Prostate gland (tissue), 2 donors: ENCODE data around the gene PEX19. TPM values are rescaled to one million over a fixed set of nuclear protein-coding genes. Genes with fewer than 3 reads are reported as not detected.

Experiments
- DNase-seq: peaks from one replicate; pipeline ENCODE4 v3.0.0-alpha.2; 2019; ENCODE audit warnings: low spot score
- H3K27ac ChIP-seq, 2 donors: fragments of 200-600 bp; sonication (generic); 2 replicates each; pipeline ENCODE4 v1.5.1; 2017 to 2019
- H3K27me3 ChIP-seq: fragments of 200-600 bp; sonication (generic); replicated peaks from 2 replicates; pipeline ENCODE4 v1.5.1; 2019; ENCODE audit not compliant: insufficient read depth
- H3K36me3 ChIP-seq, 2 donors: fragments of 200-600 bp; sonication (generic); 1 replicate in 1 of 2; 2 replicates in 1 of 2; pipeline versions ENCODE4 v1.5.1 to v1.8.1; 2017 to 2019
- H3K4me1 ChIP-seq: fragments of 200-600 bp; sonication (generic); replicated peaks from 2 replicates; pipeline ENCODE4 v1.5.1; 2019
- H3K4me3 ChIP-seq, 2 donors: fragments of 200-600 bp; sonication (generic); 2 replicates each; pipeline ENCODE4 v1.5.1; 2017 to 2019
- H3K9me3 ChIP-seq: fragments of 200-600 bp; sonication (generic); 2 replicates; pipeline ENCODE4 v1.5.1; 2017
- POLR2A ChIP-seq: fragments of 450-650 bp; IDR thresholded peaks from one replicate; pipeline ENCODE4 v1.6.1; 2016; ENCODE audit warnings: antibody characterized with exemption, mild to moderate bottlenecking
- POLR2AphosphoS5 ChIP-seq: sonication (generic); formaldehyde crosslinking; IDR thresholded peaks from one replicate; pipeline ENCODE4 v1.6.1; 2017; ENCODE audit warnings: antibody characterized with exemption
- WGBS: methylation state at CpG from one replicate; pipeline ENCODE4 v1.1.5; 2018; 5-methylcytosine and 5-hydroxymethylcytosine counted together
- intact Hi-C: fragments of 100-400 bp; cut with DNase I; formaldehyde crosslinking; loops from one replicate; pipeline ENCODE4 v1.14.2; 2022
- total RNA-seq, 2 donors: library from RNA; depleted of rRNA; stranded (reverse); fragments of >200 nt; gene quantifications; one replicate each; pipeline ENCODE4 v1.1.0, GENCODE V29; 2016
- TF ChIP-seq, protein P1 (sequence below), 4 experiments: fragments of 200-600 bp in 2 of 4; fragments of 450-650 bp in 2 of 4; sonication (generic) in 2 of 4; IDR thresholded peaks; 1 replicate in 3 of 4; 2 replicates in 1 of 4; pipeline ENCODE4 v1.5.1; 2016 to 2019; ENCODE audit warnings: antibody characterized with exemption in 4 of 4, mild to moderate bottlenecking in 2 of 4, moderate library complexity in 2 of 4

Gene PEX19
- total RNA-seq, 2 donors from 2014 or later, result 49.6 to 61.0 TPM

DNA sequence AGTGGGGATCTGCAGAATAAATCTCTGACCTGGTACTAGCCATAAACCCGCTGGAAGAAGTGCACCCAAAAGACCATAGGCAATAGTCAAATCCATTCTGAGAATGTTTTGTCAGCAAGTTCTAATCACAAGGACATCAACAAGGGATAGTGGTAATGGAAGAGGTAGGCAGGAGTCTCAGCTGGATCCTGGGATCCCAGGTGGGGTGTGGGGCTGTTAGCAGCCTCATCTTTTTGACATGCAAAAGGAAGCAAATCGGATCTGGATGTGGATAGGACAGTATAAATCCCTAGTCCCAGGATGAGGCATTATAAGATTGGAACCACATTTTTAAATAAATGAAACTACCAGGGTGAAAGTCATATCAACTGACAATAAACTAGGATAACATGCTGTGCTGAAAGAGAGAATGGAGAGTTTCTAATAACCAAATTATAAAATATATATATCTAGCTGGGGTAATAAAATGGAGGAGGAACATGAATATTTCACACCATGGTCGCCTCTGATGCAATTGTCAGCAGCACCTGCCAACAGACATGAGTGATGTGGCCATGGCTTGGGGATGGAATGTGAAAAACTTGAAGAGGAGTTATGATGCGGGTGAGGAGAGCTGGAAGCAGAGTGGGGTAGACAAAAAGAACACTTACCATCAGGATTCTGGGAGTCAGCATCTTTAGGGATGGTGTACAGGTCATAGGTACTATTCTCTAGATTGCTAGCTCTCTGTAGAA, 23.7 kb upstream of the PEX19 start:
- Histone ChIP-seq H3K4me1 (no peaks in the 10 kb centered on the region), H3K9me3 (no peaks in the 10 kb centered on the region), H3K4me3 (no peak overlapping the region), H3K27ac (no peak overlapping the region), H3K27me3 (no peaks in the 10 kb centered on the region), H3K36me3 (peaks cover 23 to 33% of the 10 kb centered on the region in 2 donors)
- no peak for DNase-seq
- intact Hi-C loops, result no loop called here
- TF ChIP-seq POLR2A, result no peak
- TF ChIP-seq POLR2AphosphoS5, result no peak
- WGBS, result 81% methylated on average over 4 of the region's 4 CpGs

DNA sequence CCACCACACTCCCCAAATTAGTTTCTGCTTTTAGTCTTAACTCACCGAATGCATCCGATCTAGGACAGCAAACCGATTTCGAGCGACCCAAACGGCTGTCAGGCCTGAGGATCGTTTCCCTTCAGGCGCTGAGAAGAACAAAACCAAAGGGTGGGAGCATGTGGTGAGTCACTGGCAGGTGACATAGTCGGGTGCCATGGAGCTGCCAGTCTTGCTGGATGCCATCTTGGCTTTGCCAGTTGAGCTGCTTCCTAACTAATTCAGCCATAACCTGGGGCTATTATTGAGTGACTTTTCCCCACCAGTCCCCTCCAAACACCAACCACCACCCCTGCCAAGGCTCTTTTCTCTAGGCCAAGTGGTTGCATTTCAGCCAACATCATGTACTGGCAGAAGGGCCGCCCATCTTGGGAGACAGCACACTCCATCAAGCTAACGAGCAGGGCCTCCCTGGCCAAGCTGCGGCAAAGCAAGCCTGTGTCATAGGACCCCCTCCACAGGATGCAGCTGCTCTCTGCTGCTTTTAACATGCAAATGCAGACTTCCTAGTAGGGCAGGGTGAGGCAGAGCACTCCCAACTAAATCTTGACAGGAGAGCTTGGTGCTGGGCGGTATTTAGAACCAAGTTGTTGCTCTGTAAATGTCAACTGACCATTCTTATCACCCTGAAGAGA, 22.3 kb upstream of the PEX19 start:
- intact Hi-C loops, result no loop called here
- TF ChIP-seq, protein P1, sequence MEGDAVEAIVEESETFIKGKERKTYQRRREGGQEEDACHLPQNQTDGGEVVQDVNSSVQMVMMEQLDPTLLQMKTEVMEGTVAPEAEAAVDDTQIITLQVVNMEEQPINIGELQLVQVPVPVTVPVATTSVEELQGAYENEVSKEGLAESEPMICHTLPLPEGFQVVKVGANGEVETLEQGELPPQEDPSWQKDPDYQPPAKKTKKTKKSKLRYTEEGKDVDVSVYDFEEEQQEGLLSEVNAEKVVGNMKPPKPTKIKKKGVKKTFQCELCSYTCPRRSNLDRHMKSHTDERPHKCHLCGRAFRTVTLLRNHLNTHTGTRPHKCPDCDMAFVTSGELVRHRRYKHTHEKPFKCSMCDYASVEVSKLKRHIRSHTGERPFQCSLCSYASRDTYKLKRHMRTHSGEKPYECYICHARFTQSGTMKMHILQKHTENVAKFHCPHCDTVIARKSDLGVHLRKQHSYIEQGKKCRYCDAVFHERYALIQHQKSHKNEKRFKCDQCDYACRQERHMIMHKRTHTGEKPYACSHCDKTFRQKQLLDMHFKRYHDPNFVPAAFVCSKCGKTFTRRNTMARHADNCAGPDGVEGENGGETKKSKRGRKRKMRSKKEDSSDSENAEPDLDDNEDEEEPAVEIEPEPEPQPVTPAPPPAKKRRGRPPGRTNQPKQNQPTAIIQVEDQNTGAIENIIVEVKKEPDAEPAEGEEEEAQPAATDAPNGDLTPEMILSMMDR (IDR thresholded peaks at IDR 0.05), result no peak
- TF ChIP-seq POLR2AphosphoS5, result no peak
- TF ChIP-seq POLR2A, result no peak
- Histone ChIP-seq H3K36me3 (peaks cover 24 to 33% of the 10 kb centered on the region in 2 donors), H3K27me3 (no peaks in the 10 kb centered on the region), H3K4me3 (no peak overlapping the region), H3K4me1 (no peaks in the 10 kb centered on the region), H3K9me3 (no peaks in the 10 kb centered on the region), H3K27ac (peak overlapping the region in 1 of 2 donors; percentile 15)
- no peak for DNase-seq
- 75% methylated on average over 13 of the region's 13 CpGs for WGBS

DNA sequence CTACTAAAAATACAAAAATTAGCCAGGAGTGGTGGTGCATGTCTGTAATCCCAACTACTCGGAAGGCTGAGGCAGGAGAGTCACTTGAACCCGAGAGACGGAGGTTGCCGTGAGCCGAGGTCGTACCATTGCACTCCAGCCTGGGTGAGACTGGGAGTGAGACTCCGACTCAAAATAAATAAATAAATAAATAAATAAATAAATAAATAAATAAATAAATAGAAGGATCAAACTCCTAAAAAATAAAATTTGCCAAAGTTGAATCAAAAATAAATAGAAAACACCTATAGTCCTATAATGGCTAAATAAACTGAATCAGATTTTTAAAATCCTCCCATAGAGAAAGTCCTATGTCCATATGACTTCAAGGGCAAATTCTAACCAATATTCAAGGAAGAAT, 15.2 kb upstream of the PEX19 start:
- TF ChIP-seq POLR2AphosphoS5 (no peak), POLR2A (no peak)
- TF ChIP-seq, protein P1 (IDR thresholded peaks at IDR 0.05), result no peak
- no peak for DNase-seq
- Histone ChIP-seq H3K4me1 (no peaks in the 10 kb centered on the region), H3K27me3 (no peaks in the 10 kb centered on the region), H3K9me3 (no peaks in the 10 kb centered on the region), H3K4me3 (no peak overlapping the region), H3K27ac (no peak overlapping the region), H3K36me3 (peaks cover 25 to 33% of the 10 kb centered on the region in 2 donors)
- intact Hi-C loops, result no loop called here
- WGBS, result 93% methylated on average over 7 of the region's 7 CpGs

DNA sequence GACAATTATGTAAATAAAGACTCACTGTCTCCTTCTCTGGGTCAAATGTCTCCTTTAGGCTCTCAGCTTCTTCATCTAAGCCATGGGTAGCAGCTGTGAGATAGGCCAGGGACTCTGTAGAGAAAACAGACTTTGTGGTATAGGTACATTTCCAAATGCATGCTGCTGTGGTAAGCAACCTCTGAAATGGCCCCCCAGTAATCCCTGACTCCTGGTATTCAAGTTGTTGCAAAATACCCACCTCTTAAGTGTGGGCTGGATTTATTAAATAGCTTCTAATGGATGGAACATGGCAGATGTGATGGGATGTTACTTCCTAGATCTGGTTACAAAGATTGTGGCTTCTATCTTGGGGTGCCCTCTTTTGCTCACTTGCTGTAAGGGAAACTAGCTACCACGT, 11.1 kb upstream of the PEX19 start:
- no peak overlapping the region for H3K27ac ChIP-seq
- DNase-seq, result no peak
- WGBS, result 96% methylated on average over 1 of the region's 1 CpG
- no peak for TF ChIP-seq POLR2A
- TF ChIP-seq, protein P1 (IDR thresholded peaks at IDR 0.05), result no peak
- no peak for TF ChIP-seq POLR2AphosphoS5
- intact Hi-C loops, result no loop called here
- H3K4me1 ChIP-seq, result no peaks in the 10 kb centered on the region
- H3K4me3 ChIP-seq, result no peak overlapping the region
- H3K36me3 ChIP-seq, result peaks cover 46 to 53% of the 10 kb centered on the region in 2 donors
- no peaks in the 10 kb centered on the region for H3K27me3 ChIP-seq
- no peaks in the 10 kb centered on the region for H3K9me3 ChIP-seq

DNA sequence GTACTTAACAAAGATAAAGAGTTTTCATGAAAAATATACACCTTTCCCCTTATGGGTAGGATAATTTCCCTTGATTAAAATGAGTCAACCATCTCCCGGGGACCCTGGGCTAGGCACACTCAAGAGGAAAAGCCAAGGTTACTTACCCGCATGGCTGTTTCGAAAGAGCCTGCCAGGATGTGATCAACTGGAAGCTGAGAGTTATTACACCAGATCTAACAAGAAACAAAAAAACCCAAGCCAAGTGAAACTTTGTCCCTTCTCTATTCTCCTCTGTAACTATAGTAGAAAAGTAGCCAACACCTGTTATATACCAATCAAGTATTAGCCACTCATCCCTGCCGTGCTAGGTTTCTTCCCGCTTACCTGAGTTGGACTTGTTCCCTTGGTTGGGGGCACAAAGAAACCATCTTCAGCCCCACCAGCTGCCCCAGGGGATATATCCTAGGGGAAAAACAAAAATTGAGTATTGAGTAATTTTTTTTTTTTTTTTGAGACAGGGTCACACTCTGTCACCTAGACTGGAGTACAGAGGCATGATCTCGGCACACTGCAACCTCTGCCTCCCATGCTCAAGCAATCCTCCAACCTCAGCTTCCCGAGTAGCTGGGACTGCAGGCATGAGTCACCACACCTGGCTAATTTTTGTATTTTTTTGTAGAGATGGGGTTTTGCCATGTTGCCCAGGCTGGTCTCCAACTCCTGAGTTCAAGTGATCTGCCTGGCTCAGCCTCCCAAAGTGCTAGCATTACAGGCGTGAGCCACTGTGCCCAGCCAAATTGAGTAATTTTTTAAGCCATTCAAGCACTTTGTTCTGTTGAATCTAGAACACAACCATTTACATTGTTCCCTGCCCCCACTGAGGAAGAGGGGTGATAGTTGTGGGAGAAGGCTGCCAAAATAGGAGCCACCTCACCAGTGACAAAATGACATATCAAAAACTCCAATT, 8.4 kb upstream of the PEX19 start:
- TF ChIP-seq POLR2A (no peak), POLR2AphosphoS5 (no peak)
- TF ChIP-seq, protein P1 (IDR thresholded peaks at IDR 0.05), result no peak
- intact Hi-C loops, result loop anchor here (5.0 kb wide), 1 partner anchor 191 kb away; no protein-coding TSS in a partner anchor
- no peak overlapping the region for H3K27ac ChIP-seq
- H3K4me1 ChIP-seq, result no peaks in the 10 kb centered on the region
- DNase-seq, result no peak
- H3K36me3 ChIP-seq, result peaks cover 57 to 58% of the 10 kb centered on the region in 2 donors
- no peak overlapping the region for H3K4me3 ChIP-seq
- no peaks in the 10 kb centered on the region for H3K27me3 ChIP-seq
- 91% methylated on average over 8 of the region's 8 CpGs for WGBS
- no peaks in the 10 kb centered on the region for H3K9me3 ChIP-seq
